HEK293 (cell line): ENCODE results near the gene SPATA6L.

Experiments used
- CTCF ChIA-PET: fragments of 350-600 bp; formaldehyde crosslinking; extraction: SDS; loops from one replicate; lab custom pipeline; 2021; ENCODE audit warnings: antibody characterized with exemption; lab: Yijun Ruan, JAX
- POLR2A ChIA-PET: fragments of 300-600 bp; formaldehyde crosslinking; extraction: SDS; loops from one replicate; lab custom pipeline; 2020; ENCODE audit warnings: antibody characterized with exemption, inconsistent platforms; lab: Yijun Ruan, JAX
- H3K27ac ChIP-seq: fragments of 200-500 bp; sonication (Bioruptor generic); 2 replicates; pipeline ENCODE4 v1.5.1; 2014; ENCODE audit warnings: low read depth, low read length, control low read depth, inconsistent platforms; ENCODE audit errors: extremely low read depth
- H3K36me3 ChIP-seq, 2 experiments: fragments of 200-500 bp in 1 of 2; sonication (Bioruptor generic) in 1 of 2; 1 replicate in 1 of 2; 2 replicates in 1 of 2; pipeline ENCODE4 v1.5.1; 2014 to 2017; ENCODE audit warnings: inconsistent platforms in 2 of 2, low read length in 2 of 2; ENCODE audit not compliant: control insufficient read depth in 2 of 2, insufficient read depth in 1 of 2
- H3K4me1 ChIP-seq: fragments of 200-500 bp; sonication (Bioruptor generic); 2 replicates; pipeline ENCODE4 v1.5.1; 2014; ENCODE audit warnings: mild to moderate bottlenecking, low read length, inconsistent platforms; ENCODE audit not compliant: control insufficient read depth, insufficient read depth
- H3K4me3 ChIP-seq: 2 replicates; pipeline ENCODE4 v1.5.1; 2011; ENCODE audit warnings: low read depth, mild to moderate bottlenecking, control low read depth, low read length, moderate library complexity
- H3K9me3 ChIP-seq: fragments of 200-500 bp; sonication (Bioruptor generic); 2 replicates; pipeline ENCODE4 v1.5.1; 2014; ENCODE audit warnings: low read depth, low read length, inconsistent platforms; ENCODE audit not compliant: control insufficient read depth, insufficient read depth
- BCL11A ChIP-seq: fragments of 450-650 bp; formaldehyde crosslinking; IDR thresholded peaks from 2 replicates; pipeline ENCODE4 v1.5.1; 2016; ENCODE audit warnings: low read depth, missing biosample characterization, missing genetic modification characterization
- EGR2 ChIP-seq: fragments of 450-650 bp; formaldehyde crosslinking; IDR thresholded peaks from 2 replicates; pipeline ENCODE4 v1.5.1; 2016; ENCODE audit warnings: low read depth, missing biosample characterization, missing genetic modification characterization
- GLIS2 ChIP-seq: fragments of 450-650 bp; formaldehyde crosslinking; IDR thresholded peaks from 2 replicates; pipeline ENCODE4 v1.5.1; 2016; ENCODE audit warnings: missing biosample characterization, missing genetic modification characterization
- MEIS1 ChIP-seq: sonication (generic); formaldehyde crosslinking; IDR thresholded peaks from 2 replicates; pipeline ENCODE4 v1.8.1; 2022; ENCODE audit warnings: missing genetic modification reagents, mild to moderate bottlenecking, borderline replicate concordance
- SP2 ChIP-seq: fragments of 450-650 bp; formaldehyde crosslinking; IDR thresholded peaks from 2 replicates; pipeline ENCODE4 v1.5.1; 2016; ENCODE audit warnings: missing biosample characterization, missing genetic modification characterization
- SP3 ChIP-seq: fragments of 450-650 bp; formaldehyde crosslinking; IDR thresholded peaks from 2 replicates; pipeline ENCODE4 v1.5.1; 2016; ENCODE audit warnings: missing biosample characterization, missing genetic modification characterization
- TCF7L2 ChIP-seq: IDR thresholded peaks from 2 replicates; pipeline ENCODE4 v1.6.1; 2011; ENCODE audit warnings: low read depth, mild to moderate bottlenecking, inconsistent platforms, low read length, moderate library complexity, borderline replicate concordance
- ZBTB48 ChIP-seq: fragments of 450-650 bp; formaldehyde crosslinking; IDR thresholded peaks from 2 replicates; pipeline ENCODE4 v1.5.1; 2016; ENCODE audit warnings: missing biosample characterization, missing genetic modification characterization
- ZEB2 ChIP-seq: fragments of 450-650 bp; formaldehyde crosslinking; IDR thresholded peaks from 2 replicates; pipeline ENCODE4 v1.5.1; 2016; ENCODE audit warnings: missing biosample characterization, missing genetic modification characterization
- ZFHX2 ChIP-seq: fragments of 450-650 bp; formaldehyde crosslinking; conservative IDR thresholded peaks from 2 replicates; pipeline ENCODE4 v1.5.1; 2016; ENCODE audit warnings: missing biosample characterization, missing genetic modification characterization
- ZFP41 ChIP-seq: fragments of 450-650 bp; formaldehyde crosslinking; IDR thresholded peaks from 2 replicates; pipeline ENCODE4 v1.5.1; 2016; ENCODE audit warnings: missing biosample characterization, missing genetic modification characterization, borderline replicate concordance
- ZNF169 ChIP-seq: fragments of 450-650 bp; formaldehyde crosslinking; IDR thresholded peaks from 2 replicates; pipeline ENCODE4 v1.5.1; 2016; ENCODE audit warnings: missing biosample characterization, missing genetic modification characterization
- ZNF175 ChIP-seq: fragments of 450-650 bp; formaldehyde crosslinking; IDR thresholded peaks from 2 replicates; pipeline ENCODE4 v1.5.1; 2016; ENCODE audit warnings: missing biosample characterization, missing genetic modification characterization
- ZNF221 ChIP-seq: fragments of 450-650 bp; formaldehyde crosslinking; IDR thresholded peaks from 2 replicates; pipeline ENCODE4 v1.5.1; 2017; ENCODE audit warnings: missing biosample characterization, missing genetic modification characterization, borderline replicate concordance
- ZNF341 ChIP-seq: fragments of 450-650 bp; formaldehyde crosslinking; IDR thresholded peaks from 2 replicates; pipeline ENCODE4; 2016; ENCODE audit warnings: low read depth, missing biosample characterization, missing genetic modification characterization
- ZNF391 ChIP-seq: fragments of 450-650 bp; formaldehyde crosslinking; IDR thresholded peaks from 2 replicates; pipeline ENCODE4 v1.5.1; 2016; ENCODE audit warnings: low read depth, missing biosample characterization, missing genetic modification characterization, borderline replicate concordance
- ZNF596 ChIP-seq: fragments of 450-650 bp; IDR thresholded peaks from 2 replicates; pipeline ENCODE4 v1.5.0; 2018; ENCODE audit warnings: missing biosample characterization, mild to moderate bottlenecking, missing genetic modification characterization, moderate library complexity
- ZNF792 ChIP-seq: fragments of 450-650 bp; formaldehyde crosslinking; IDR thresholded peaks from 2 replicates; pipeline ENCODE4 v1.5.1; 2016; ENCODE audit warnings: missing biosample characterization, missing genetic modification characterization
- TF ChIP-seq, protein P1 (sequence below): fragments of 450-650 bp; formaldehyde crosslinking; IDR thresholded peaks from 2 replicates; pipeline ENCODE4 v1.5.1; 2016; ENCODE audit warnings: missing biosample characterization, missing genetic modification characterization
- TF ChIP-seq, protein P2 (sequence below): fragments of 450-650 bp; formaldehyde crosslinking; IDR thresholded peaks from 2 replicates; pipeline ENCODE4 v1.5.1; 2016; ENCODE audit warnings: missing biosample characterization, missing genetic modification characterization
- TF ChIP-seq, protein P3 (sequence below): fragments of 450-650 bp; formaldehyde crosslinking; IDR thresholded peaks from 2 replicates; pipeline ENCODE4 v1.5.1; 2017; ENCODE audit warnings: missing biosample characterization, missing genetic modification characterization
- TF ChIP-seq, protein P4 (sequence below): fragments of 450-650 bp; formaldehyde crosslinking; IDR thresholded peaks from 2 replicates; pipeline ENCODE4 v1.5.1; 2016; ENCODE audit warnings: missing biosample characterization, missing genetic modification characterization
- TF ChIP-seq, protein P5 (sequence below): fragments of 450-650 bp; formaldehyde crosslinking; IDR thresholded peaks from 2 replicates; pipeline ENCODE4 v1.5.1; 2016; ENCODE audit warnings: missing biosample characterization, missing genetic modification characterization

Gene SPATA6L

DNA sequence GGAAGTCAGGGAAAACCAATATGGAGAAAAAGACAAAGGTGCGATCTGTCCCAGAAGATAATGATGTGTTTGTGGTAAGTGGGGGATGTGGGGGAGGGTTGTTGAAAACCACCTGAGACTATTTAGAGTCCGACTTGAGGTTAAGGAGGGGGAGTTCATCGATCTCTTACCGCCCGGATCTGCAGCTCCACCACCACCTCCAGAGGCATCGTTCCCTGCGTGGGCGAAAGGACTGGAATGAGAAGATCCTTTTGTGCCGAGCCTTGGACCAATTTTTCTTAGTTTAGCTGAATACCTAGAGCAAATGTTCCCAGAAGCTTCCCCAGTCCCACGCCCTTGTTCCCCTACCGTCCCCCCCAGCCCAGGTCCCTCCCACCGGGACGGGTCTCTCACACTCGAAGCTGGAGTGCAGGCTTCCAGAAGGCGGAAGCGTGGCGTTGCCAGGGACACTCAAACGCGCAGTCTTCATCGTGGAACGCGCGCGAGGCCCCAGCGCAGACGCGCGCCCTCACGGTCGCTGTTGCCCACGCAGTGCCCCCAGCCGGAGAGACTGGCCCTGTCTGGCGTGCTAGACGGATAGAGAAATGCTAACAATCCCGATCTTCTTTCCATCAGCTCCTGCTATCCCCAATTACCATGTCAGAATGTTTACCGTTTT lies at the start of gene SPATA6L (continued):
- peak; percentile 48 for TF ChIP-seq SP2 (tag by site-specific recombination)
- TF ChIP-seq ZEB2 (tag by site-specific recombination): 0 out of 2 replicates have a peak, but pooled peaks have one; percentile 10
- no peak for TF ChIP-seq ZNF221 (tag by site-specific recombination)
- peak; percentile 30 for TF ChIP-seq ZNF341 (tag by site-specific recombination)
- peak; percentile 88 for TF ChIP-seq ZFHX2
- no peak for TF ChIP-seq MEIS1 (CRISPR knock-in tag)

DNA sequence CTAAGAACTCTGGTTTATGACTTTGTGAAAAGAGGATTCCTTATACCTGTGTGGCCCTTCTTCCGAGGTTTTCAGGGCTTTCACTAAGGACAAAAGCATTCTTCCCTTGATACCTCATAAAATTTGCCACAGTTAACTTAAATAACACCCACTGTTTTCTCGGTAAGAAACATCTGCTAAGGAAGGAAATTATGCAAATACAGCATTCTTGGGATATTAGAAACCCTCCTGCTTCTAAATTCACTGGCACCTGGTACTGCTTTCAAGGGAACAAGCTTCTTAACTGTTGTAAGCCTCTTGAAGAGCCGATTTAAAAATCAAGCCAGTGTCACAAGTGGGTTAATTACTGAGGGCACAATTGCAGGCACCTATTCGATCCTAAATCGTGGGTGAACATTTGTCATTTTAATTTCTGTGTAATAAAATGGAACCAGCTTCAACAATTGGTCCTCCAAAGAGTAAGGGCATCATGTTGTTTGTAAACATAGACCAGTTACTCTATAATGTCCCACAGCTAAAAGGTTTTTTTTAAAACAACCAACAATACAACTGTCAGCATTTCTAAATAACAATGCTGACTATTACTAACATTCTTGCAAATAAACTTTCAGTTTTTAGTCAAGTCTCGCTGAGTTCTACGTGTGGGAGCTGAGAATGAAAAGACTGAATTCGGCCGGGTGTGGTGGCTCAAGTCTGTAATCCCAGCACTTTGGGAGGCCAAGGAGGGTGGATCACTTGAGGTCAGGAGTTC lies 48.2 kb upstream of the SPATA6L start:
- peaks cover 19 to 91% of the 10 kb centered on the region in 2 experiments for H3K36me3 ChIP-seq
- CTCF ChIA-PET: interaction anchor here (1.0 kb wide), 1 partner anchor 110 kb away, joined by 3 read pairs; no protein-coding TSS in a partner anchor
- TF ChIP-seq, protein P1, sequence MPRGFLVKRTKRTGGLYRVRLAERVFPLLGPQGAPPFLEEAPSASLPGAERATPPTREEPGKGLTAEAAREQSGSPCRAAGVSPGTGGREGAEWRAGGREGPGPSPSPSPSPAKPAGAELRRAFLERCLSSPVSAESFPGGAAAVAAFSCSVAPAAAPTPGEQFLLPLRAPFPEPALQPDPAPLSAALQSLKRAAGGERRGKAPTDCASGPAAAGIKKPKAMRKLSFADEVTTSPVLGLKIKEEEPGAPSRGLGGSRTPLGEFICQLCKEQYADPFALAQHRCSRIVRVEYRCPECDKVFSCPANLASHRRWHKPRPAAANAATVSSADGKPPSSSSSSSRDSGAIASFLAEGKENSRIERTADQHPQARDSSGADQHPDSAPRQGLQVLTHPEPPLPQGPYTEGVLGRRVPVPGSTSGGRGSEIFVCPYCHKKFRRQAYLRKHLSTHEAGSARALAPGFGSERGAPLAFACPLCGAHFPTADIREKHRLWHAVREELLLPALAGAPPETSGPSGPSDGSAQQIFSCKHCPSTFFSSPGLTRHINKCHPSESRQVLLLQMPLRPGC: no peak
- TF ChIP-seq EGR2: 0 out of 2 replicates have a peak, but pooled peaks have one; percentile 2
- TF ChIP-seq, all 188 proteins: peak for 1
- Histone ChIP-seq H3K9me3 (no peaks in the 10 kb centered on the region), H3K27ac (no peak overlapping the region), H3K4me3 (no peak overlapping the region), H3K4me1 (no peaks in the 10 kb centered on the region)
- POLR2A ChIA-PET: no interaction called here

DNA sequence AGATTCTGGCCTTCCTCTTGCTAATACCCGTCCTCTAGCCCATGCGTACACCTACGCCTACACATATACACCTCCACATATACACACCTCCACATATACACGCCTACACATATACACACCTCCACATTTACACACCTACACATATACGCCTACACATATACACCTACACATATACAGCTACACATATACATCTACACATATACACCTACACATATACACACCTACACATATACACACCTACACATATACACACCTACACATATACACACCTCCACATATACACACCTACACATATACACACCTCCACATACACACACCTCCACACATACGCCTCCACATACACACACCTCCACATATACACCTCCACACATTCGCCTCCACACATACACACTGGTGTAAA lies 47.6 kb upstream of the SPATA6L start:
- Histone ChIP-seq H3K36me3 (peaks cover 19 to 91% of the 10 kb centered on the region in 2 experiments), H3K4me3 (no peak overlapping the region), H3K4me1 (no peaks in the 10 kb centered on the region), H3K27ac (no peak overlapping the region), H3K9me3 (no peaks in the 10 kb centered on the region)
- ChIA-PET POLR2A (no interaction called here), CTCF (interaction anchor here (0.6 to 1.0 kb wide), 3 partner anchors 109 to 1118 kb away, joined by 3 to 4 read pairs (median 3); no protein-coding TSS in a partner anchor)
- peak; percentile 53; the same call in 1 of the 2 replicates for TF ChIP-seq ZEB2 (tag by site-specific recombination)
- TF ChIP-seq TCF7L2: no peak
- TF ChIP-seq, protein P2, sequence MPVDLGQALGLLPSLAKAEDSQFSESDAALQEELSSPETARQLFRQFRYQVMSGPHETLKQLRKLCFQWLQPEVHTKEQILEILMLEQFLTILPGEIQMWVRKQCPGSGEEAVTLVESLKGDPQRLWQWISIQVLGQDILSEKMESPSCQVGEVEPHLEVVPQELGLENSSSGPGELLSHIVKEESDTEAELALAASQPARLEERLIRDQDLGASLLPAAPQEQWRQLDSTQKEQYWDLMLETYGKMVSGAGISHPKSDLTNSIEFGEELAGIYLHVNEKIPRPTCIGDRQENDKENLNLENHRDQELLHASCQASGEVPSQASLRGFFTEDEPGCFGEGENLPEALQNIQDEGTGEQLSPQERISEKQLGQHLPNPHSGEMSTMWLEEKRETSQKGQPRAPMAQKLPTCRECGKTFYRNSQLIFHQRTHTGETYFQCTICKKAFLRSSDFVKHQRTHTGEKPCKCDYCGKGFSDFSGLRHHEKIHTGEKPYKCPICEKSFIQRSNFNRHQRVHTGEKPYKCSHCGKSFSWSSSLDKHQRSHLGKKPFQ (tag by site-specific recombination): peak; percentile 56; the same call in 1 of the 2 replicates
- no peak for TF ChIP-seq ZFP41 (tag by site-specific recombination)
- TF ChIP-seq ZNF391 (tag by site-specific recombination): no peak
- TF ChIP-seq ZFHX2: peak; percentile 87
- TF ChIP-seq ZBTB48: no peak
- no peak for TF ChIP-seq GLIS2 (tag by site-specific recombination)
- no peak for TF ChIP-seq ZNF175
- TF ChIP-seq ZNF792 (tag by site-specific recombination): no peak
- TF ChIP-seq, protein P3, sequence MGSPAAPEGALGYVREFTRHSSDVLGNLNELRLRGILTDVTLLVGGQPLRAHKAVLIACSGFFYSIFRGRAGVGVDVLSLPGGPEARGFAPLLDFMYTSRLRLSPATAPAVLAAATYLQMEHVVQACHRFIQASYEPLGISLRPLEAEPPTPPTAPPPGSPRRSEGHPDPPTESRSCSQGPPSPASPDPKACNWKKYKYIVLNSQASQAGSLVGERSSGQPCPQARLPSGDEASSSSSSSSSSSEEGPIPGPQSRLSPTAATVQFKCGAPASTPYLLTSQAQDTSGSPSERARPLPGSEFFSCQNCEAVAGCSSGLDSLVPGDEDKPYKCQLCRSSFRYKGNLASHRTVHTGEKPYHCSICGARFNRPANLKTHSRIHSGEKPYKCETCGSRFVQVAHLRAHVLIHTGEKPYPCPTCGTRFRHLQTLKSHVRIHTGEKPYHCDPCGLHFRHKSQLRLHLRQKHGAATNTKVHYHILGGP (tag by site-specific recombination): no peak
- TF ChIP-seq, protein P4, sequence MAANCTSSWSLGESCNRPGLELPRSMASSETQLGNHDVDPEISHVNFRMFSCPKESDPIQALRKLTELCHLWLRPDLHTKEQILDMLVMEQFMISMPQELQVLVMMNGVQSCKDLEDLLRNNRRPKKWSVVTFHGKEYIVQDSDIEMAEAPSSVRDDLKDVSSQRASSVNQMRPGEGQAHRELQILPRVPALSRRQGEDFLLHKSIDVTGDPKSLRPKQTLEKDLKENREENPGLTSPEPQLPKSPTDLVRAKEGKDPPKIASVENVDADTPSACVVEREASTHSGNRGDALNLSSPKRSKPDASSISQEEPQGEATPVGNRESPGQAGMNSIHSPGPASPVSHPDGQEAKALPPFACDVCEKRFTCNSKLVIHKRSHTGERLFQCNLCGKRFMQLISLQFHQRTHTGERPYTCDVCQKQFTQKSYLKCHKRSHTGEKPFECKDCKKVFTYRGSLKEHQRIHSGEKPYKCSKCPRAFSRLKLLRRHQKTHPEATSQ (tag by site-specific recombination): no peak
- peak; percentile 93 for TF ChIP-seq EGR2
- TF ChIP-seq BCL11A (tag by site-specific recombination): no peak
- TF ChIP-seq ZNF596 (tag by site-specific recombination): no peak
- no peak for TF ChIP-seq ZNF169 (tag by site-specific recombination)
- no peak for TF ChIP-seq SP3 (tag by site-specific recombination)
- TF ChIP-seq, protein P5, sequence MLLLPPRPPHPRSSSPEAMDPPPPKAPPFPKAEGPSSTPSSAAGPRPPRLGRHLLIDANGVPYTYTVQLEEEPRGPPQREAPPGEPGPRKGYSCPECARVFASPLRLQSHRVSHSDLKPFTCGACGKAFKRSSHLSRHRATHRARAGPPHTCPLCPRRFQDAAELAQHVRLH: no peak
